OCI-LY7 (cell line): ENCODE results near the gene PANK2. TPM values are rescaled to one million over a fixed set of nuclear protein-coding genes. Genes with fewer than 3 reads are reported as not detected.
"Not testable (repeated sequence)": the region's sequence is repeated elsewhere in the genome, so short reads cannot be mapped to it uniquely, and the experiment has no call there.

Source experiments
- BruUV-seq: library from RNA; stranded (reverse); fragments of 400-500 nt; replicated peaks from 2 replicates; lab custom pipeline; 2021; lab: Mats Ljungman, UMichigan
- CTCF ChIA-PET: fragments of 300-600 bp; sonication (Branson Sonifier 250); formaldehyde crosslinking; loops from one replicate; lab custom pipeline; 2022; ENCODE audit warnings: antibody characterized with exemption; ENCODE audit not compliant: unreplicated experiment; lab: Charles Lee
- POLR2A ChIA-PET: fragments of 300-600 bp; sonication (Branson Sonifier 250); formaldehyde crosslinking; loops from one replicate; lab custom pipeline; 2022; ENCODE audit warnings: antibody characterized with exemption; lab: Charles Lee
- DNase-seq: peaks from one replicate; pipeline ENCODE4 v3.0.0-alpha.2; 2015; ENCODE audit warnings: low spot score
- H2AFZ ChIP-seq: fragments of 200-600 bp; sonication (generic), shearing (Covaris generic); 2 replicates; pipeline ENCODE4 v1.6.1; 2014; ENCODE audit warnings: mild to moderate bottlenecking, antibody characterized with exemption, low read length, moderate library complexity
- H3K27ac ChIP-seq: fragments of 200-600 bp; sonication (generic); 2 replicates; pipeline ENCODE4 v1.5.1; 2014; ENCODE audit warnings: mixed run types, low read depth, mild to moderate bottlenecking, moderate library complexity, low read length, inconsistent platforms; ENCODE audit not compliant: poor library complexity, severe bottlenecking
- H3K36me3 ChIP-seq: fragments of 200-600 bp; sonication (generic); 2 replicates; pipeline ENCODE4 v1.6.1; 2014; ENCODE audit warnings: mild to moderate bottlenecking, antibody characterized with exemption, low read length, moderate library complexity, mixed read lengths; ENCODE audit not compliant: insufficient read depth
- H3K4me1 ChIP-seq: fragments of 200-600 bp; sonication (generic); 2 replicates; pipeline ENCODE4 v1.5.1; 2014; ENCODE audit warnings: mild to moderate bottlenecking, low read length; ENCODE audit not compliant: insufficient read depth, poor library complexity, severe bottlenecking
- H3K4me2 ChIP-seq: fragments of 200-600 bp; sonication (generic); 2 replicates; pipeline ENCODE4 v1.6.1; 2014; ENCODE audit warnings: mild to moderate bottlenecking, low read length
- H3K4me3 ChIP-seq: fragments of 200-600 bp; sonication (generic); 2 replicates; pipeline ENCODE4 v1.5.1; 2014; ENCODE audit warnings: mild to moderate bottlenecking, low read depth, low read length; ENCODE audit not compliant: poor library complexity, severe bottlenecking
- H3K79me2 ChIP-seq: fragments of 200-600 bp; sonication (generic); 2 replicates; pipeline ENCODE4 v1.6.1; 2016; ENCODE audit warnings: low read depth, mild to moderate bottlenecking, low read length, moderate library complexity, mixed read lengths; ENCODE audit not compliant: insufficient read depth
- H3K9me2 ChIP-seq: fragments of 200-600 bp; sonication (generic); 2 replicates; pipeline ENCODE4 v1.6.1; 2016; ENCODE audit warnings: mild to moderate bottlenecking, low read length, mixed read lengths; ENCODE audit not compliant: insufficient read depth
- H3K9me3 ChIP-seq: fragments of 200-600 bp; sonication (generic); 2 replicates; pipeline ENCODE4 v1.6.1; 2014; ENCODE audit warnings: mild to moderate bottlenecking, mixed run types, low read length, mixed read lengths
- H4K20me1 ChIP-seq: fragments of 200-600 bp; sonication (generic); 2 replicates; pipeline ENCODE4 v1.6.1; 2014; ENCODE audit warnings: mild to moderate bottlenecking, antibody characterized with exemption, low read length, moderate library complexity, mixed read lengths; ENCODE audit not compliant: insufficient read depth
- CTCF ChIP-seq: fragments of 200-600 bp; sonication (generic); conservative IDR thresholded peaks from 2 replicates; pipeline ENCODE4 v1.5.1; 2014; ENCODE audit warnings: mild to moderate bottlenecking, antibody characterized with exemption, low read length, moderate library complexity, mixed read lengths
- EZH2phosphoT487 ChIP-seq: fragments of 200-600 bp; sonication (generic); IDR thresholded peaks from 2 replicates; pipeline ENCODE4 v1.6.1; 2018; ENCODE audit warnings: low read depth, borderline replicate concordance, mild to moderate bottlenecking, mixed run types, antibody characterized with exemption, low read length, moderate library complexity, mixed read lengths
- intact Hi-C: fragments of 100-400 bp; cut with micrococcal nuclease; formaldehyde crosslinking; loops from one replicate; pipeline ENCODE4 v1.10.0; 2022; ENCODE audit not compliant: unreplicated experiment
- total RNA-seq, 2 experiments: library from RNA; depleted of rRNA in 1 of 2; stranded (reverse); fragments of >200 nt in 1 of 2; shearing (Covaris generic) in 1 of 2; gene quantifications; 2 replicates each; pipeline ENCODE4 v1.2.3, GENCODE V29; 2014 to 2022

The PANK2 gene
- total RNA-seq, 2 experiments from 2014 or later = 40.9 to 66.6 TPM

DNA sequence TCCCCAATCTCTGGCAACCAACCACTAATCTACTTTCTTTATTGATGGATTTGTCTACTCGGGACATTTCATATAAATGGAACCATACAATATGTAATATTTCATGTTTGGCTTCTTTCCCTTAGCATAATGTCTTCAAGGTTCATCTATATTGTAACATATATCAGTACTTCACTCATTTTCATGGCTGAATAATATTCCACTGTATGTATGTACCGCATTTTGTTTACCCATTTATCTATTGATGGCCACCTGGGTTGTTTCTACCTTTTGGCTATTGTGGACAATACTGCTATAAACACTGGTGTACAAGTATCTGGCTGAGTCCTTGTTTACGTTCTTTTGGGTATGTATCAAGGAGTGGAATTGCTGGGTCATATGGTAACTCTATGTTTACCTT lies 48.4 kb downstream of the PANK2 start:
- intact Hi-C loops = no loop called here
- Histone ChIP-seq H3K27ac (no peak overlapping the region), H3K36me3 (no peaks in the 10 kb centered on the region), H3K4me2 (no peak overlapping the region), H3K4me3 (no peak overlapping the region), H3K9me2 (no peaks in the 10 kb centered on the region), H3K4me1 (peaks cover 18% of the 10 kb centered on the region), H4K20me1 (no peaks in the 10 kb centered on the region), H2AFZ (no peak overlapping the region), H3K9me3 (no peaks in the 10 kb centered on the region; the same call in 1 of the 2 replicates), H3K79me2 (no peaks in the 10 kb centered on the region)
- ChIA-PET CTCF (no interaction called here), POLR2A (interaction anchor here (1.1 kb wide), 1 partner anchor 36 kb away, joined by 3 read pairs; no protein-coding TSS in a partner anchor)
- no peak for TF ChIP-seq EZH2phosphoT487
- TF ChIP-seq CTCF = no peak
- DNase-seq = no peak
- BruUV-seq = no TSS peak

DNA sequence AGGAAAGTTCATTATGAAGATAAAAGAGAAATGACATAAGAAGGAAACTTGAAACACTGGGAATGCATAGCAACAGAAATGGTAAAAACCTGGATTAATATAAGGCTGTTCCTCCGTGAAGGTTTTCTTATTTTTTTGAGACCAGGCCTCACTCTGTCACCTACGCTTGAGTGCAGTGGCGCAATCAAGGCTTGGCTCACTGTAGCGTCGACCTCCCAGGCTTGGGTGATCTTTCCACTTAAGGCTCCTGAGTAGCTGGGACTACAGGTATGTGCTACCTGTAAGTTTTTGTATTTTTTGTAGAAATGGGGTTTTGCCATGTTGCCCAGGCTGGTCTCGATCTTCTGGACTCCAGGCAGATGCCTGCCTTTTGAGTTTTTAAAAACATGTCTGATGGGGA lies 51.7 kb downstream of the PANK2 start:
- peaks cover 4% of the 10 kb centered on the region for H3K4me1 ChIP-seq
- no peak overlapping the region for H3K4me2 ChIP-seq
- H2AFZ ChIP-seq = no peak overlapping the region
- no peaks in the 10 kb centered on the region; the same call in 1 of the 2 replicates for H3K9me3 ChIP-seq
- intact Hi-C loops = no loop called here
- DNase-seq = no peak
- H3K9me2 ChIP-seq = no peaks in the 10 kb centered on the region
- H3K79me2 ChIP-seq = no peaks in the 10 kb centered on the region
- TF ChIP-seq CTCF = no peak
- TF ChIP-seq EZH2phosphoT487 = no peak
- H3K4me3 ChIP-seq = no peak overlapping the region
- H3K27ac ChIP-seq = no peak overlapping the region
- no peaks in the 10 kb centered on the region for H3K36me3 ChIP-seq
- ChIA-PET CTCF (no interaction called here), POLR2A (no interaction called here)
- no peaks in the 10 kb centered on the region for H4K20me1 ChIP-seq
- no TSS peak for BruUV-seq

DNA sequence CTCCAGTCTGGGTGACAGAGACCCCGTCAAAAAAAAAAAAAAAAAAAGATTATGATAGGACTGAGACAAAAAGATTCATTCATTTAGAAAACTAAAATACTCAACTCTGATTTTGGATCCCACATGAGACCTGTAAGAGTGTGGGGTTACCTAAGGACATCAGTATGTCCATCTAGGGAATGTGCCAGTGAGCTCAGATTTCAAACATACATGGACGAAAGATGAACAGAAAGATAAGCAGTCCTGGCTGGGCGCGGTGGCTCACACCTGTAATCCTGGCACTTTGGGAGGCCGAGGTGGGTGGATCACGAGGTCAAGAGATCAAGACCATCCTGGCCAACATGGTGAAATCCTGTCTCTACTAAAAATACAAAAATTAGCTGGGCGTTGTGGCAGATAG lies 57.5 kb downstream of the PANK2 start:
- H3K9me2 ChIP-seq, H3K27ac ChIP-seq, H2AFZ ChIP-seq, DNase-seq, H3K4me3 ChIP-seq, CTCF ChIA-PET, H3K4me1 ChIP-seq, H3K4me2 ChIP-seq, BruUV-seq, intact Hi-C loops, H3K79me2 ChIP-seq, H4K20me1 ChIP-seq, H3K9me3 ChIP-seq, H3K36me3 ChIP-seq: not testable (repeated sequence)
- POLR2A ChIA-PET = interaction anchor here (0.7 to 0.8 kb wide), 2 partner anchors 14 to 269 kb away, joined by 3 read pairs; no protein-coding TSS in a partner anchor
